Gastroesophageal sphincter (tissue), 3 donors: ENCODE results near the gene ANO7.

Experiments used
- CTCF ChIP-seq, 4 experiments: fragments of 200-600 bp in 2 of 4; fragments of 450-650 bp in 2 of 4; sonication (generic) in 1 of 4; IDR thresholded peaks; one replicate each; pipeline ENCODE4 v1.5.1; 2017 to 2019; ENCODE audit warnings: antibody characterized with exemption in 4 of 4, mild to moderate bottlenecking in 2 of 4, moderate library complexity in 2 of 4
- POLR2A ChIP-seq, 2 donors: fragments of 450-650 bp; IDR thresholded peaks; one replicate each; pipeline ENCODE4 v1.6.1; 2017; ENCODE audit warnings: antibody characterized with exemption in 2 of 2, mild to moderate bottlenecking in 2 of 2, moderate library complexity in 1 of 2
- POLR2AphosphoS5 ChIP-seq: sonication (generic); formaldehyde crosslinking; IDR thresholded peaks from one replicate; pipeline ENCODE4 v1.6.1; 2017; ENCODE audit warnings: antibody characterized with exemption

GRCh38 chr2:241226723-241227572 is 38.5 kb downstream of the ANO7 start:
- TF ChIP-seq CTCF (IDR thresholded peaks at IDR 0.05), result no peak
- no peak for TF ChIP-seq POLR2AphosphoS5
- TF ChIP-seq POLR2A (IDR thresholded peaks at IDR 0.05), result no peak
